ENCODE results near the gene FPR2. TPM values are rescaled to one million over a fixed set of nuclear protein-coding genes. Genes with fewer than 3 reads are reported as not detected.
A peak's percentile ranks its signal among the peaks of the same experiment; 100 is the strongest.

Gene FPR2
- total RNA-seq, 2 donors from 2014 or later: 0.30 to 3.9 TPM

DNA sequence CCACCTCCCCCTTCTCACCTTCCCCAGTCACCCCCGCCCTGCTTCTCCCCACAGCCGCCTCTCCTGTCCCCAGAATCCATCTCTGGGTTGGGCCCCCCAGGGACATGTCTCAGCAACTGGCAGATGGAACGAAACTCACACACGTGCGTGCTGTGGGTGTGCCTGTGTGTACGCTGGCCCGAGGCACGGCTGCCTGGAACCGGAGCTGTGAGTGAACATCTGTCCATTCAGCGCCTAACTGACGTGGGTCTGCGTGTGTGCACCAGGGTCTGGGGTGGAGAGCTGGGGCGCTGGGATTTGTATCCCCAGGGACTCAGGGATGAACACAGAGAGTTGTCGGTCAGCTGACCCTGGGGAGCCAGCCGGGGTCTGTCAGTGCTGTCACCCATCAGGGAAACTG lies 36.4 kb upstream of the FPR2 start:
- no peak overlapping the region for H3K27ac ChIP-seq
- TF ChIP-seq CTCF (IDR thresholded peaks at IDR 0.05): no peak
- H3K4me1 ChIP-seq: peaks cover 0 to 7% of the 10 kb centered on the region in 2 donors
- H3K9me3 ChIP-seq: no peaks in the 10 kb centered on the region
- no peaks in the 10 kb centered on the region for H3K36me3 ChIP-seq
- H3K4me3 ChIP-seq: no peak overlapping the region
- peaks cover 1 to 9% of the 10 kb centered on the region in 2 donors for H3K27me3 ChIP-seq
- DNase-seq (ENCODE audit: low spot score): peak; percentile 63

DNA sequence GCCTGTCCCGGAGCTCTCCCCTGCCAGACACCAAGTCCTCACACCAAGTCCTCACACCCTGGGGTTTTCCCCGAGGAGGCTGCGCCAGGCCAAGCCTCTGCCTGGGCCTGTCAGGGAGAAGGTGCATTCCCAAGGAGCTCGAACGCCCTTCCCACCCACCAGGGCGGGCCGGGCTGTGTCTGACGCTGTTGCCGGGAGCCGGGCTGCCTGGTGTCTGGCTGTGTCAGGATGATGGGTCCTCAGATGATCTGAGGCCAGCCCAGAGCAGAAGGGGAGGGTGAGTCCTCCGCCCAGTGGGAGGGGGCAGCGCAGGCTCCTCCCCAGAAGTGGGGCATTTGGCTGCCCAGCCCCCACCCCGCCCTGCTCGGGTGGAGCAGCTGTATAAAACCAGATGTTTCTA lies 34.9 kb upstream of the FPR2 start:
- H3K27me3 ChIP-seq: peaks cover 0 to 9% of the 10 kb centered on the region in 2 donors
- H3K4me1 ChIP-seq: peaks cover 0 to 4% of the 10 kb centered on the region in 2 donors
- no peak for TF ChIP-seq CTCF (IDR thresholded peaks at IDR 0.05)
- no peaks in the 10 kb centered on the region for H3K36me3 ChIP-seq
- H3K9me3 ChIP-seq: no peaks in the 10 kb centered on the region
- no peak overlapping the region for H3K27ac ChIP-seq
- no peak overlapping the region for H3K4me3 ChIP-seq
- no peak for DNase-seq (ENCODE audit: low spot score)

GRCh38 chr19:51727349-51727880 lies 33.6 kb upstream of the FPR2 start:
- H3K4me3 ChIP-seq: no peak overlapping the region
- H3K4me1 ChIP-seq: peaks cover 0 to 4% of the 10 kb centered on the region in 2 donors
- peaks cover 0 to 5% of the 10 kb centered on the region in 2 donors for H3K27me3 ChIP-seq
- DNase-seq (ENCODE audit: low spot score): no peak
- no peaks in the 10 kb centered on the region for H3K9me3 ChIP-seq
- H3K27ac ChIP-seq: no peak overlapping the region
- TF ChIP-seq CTCF (IDR thresholded peaks at IDR 0.05): no peak
- H3K36me3 ChIP-seq: no peaks in the 10 kb centered on the region

DNA sequence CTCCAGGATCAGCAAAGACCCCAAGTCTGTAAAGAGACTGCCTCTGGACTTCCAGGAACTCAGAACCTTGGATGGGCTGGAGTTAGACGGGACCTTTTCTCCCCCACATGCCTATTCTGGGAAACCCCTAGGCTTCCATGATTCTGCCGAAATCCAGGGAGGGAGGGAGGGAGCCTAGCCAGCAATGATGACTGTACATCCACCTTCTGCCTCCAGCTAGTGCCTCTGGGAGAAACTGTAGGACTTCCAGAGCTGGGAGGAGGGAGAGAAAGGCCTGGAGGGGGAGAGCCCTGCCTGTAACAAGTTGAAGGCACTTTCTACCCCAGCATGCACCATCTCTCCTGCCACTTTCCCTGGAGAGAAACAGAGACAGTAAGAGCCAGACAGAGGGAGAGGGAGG lies 31.2 kb upstream of the FPR2 start:
- no peak for DNase-seq (ENCODE audit: low spot score)
- Histone ChIP-seq H3K4me1 (no peaks in the 10 kb centered on the region), H3K36me3 (no peaks in the 10 kb centered on the region), H3K4me3 (no peak overlapping the region), H3K27ac (no peak overlapping the region), H3K9me3 (no peaks in the 10 kb centered on the region), H3K27me3 (peaks cover 0 to 1% of the 10 kb centered on the region in 2 donors)
- TF ChIP-seq CTCF (IDR thresholded peaks at IDR 0.05): no peak

DNA sequence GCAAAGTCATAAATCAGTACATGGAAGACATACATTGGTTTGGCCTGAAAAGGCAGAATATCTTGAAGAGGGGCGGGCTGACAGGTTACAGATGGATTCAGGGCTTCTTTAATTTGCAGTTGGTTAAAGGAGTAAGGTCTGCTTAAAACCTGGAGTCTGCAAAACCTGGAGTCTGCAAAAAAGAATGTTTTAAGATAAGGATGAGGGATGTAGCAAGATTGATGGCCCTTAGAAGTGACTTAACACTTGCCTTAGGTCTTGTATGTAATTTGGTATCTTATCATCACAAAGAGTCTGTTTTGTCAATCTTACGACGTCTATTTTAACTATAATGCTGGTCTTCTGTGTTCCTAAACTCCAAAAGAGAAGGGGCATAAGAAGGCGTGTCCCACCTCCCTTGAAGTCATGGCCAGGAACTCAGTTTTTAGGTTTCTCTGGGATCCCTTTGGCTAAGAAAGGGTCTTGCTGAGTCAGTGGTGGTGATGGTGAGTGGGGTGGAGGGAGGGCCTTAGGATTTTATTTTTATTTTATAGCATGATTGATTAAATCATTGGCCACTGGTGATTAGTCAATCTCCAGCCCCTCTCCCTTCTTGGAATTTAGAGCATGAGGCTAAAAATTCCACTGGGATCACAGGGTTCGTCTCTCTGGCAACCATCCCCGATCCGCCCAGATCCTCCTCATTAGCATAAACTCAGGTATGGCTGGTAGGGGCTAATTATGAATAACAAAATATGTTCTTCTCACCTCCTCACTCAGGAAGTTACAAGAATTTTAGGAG lies 27.0 kb upstream of the FPR2 start:
- DNase-seq (ENCODE audit: low spot score): no peak
- Histone ChIP-seq H3K4me3 (no peak overlapping the region), H3K27me3 (no peaks in the 10 kb centered on the region), H3K9me3 (no peaks in the 10 kb centered on the region), H3K36me3 (no peaks in the 10 kb centered on the region), H3K27ac (no peak overlapping the region), H3K4me1 (no peaks in the 10 kb centered on the region)
- TF ChIP-seq CTCF (IDR thresholded peaks at IDR 0.05): no peak

All from right atrium auricular region (tissue), 2 donors.